Tibial nerve (tissue), 3 donors: ENCODE results near the gene PRKRIP1.

Experiments used
- CTCF ChIP-seq, 5 experiments: fragments of 200-600 bp in 3 of 5; fragments of 450-650 bp in 2 of 5; sonication (generic) in 3 of 5; IDR thresholded peaks; one replicate each; pipeline ENCODE4 v1.5.1; 2016 to 2019; ENCODE audit warnings: antibody characterized with exemption in 5 of 5, mild to moderate bottlenecking in 3 of 5, moderate library complexity in 2 of 5
- POLR2A ChIP-seq, 2 donors: fragments of 450-650 bp; IDR thresholded peaks; one replicate each; pipeline ENCODE4 v1.6.1; 2017; ENCODE audit warnings: antibody characterized with exemption in 2 of 2, mild to moderate bottlenecking in 2 of 2, moderate library complexity in 2 of 2

- TF ChIP-seq POLR2A (IDR thresholded peaks at IDR 0.05) (no peak), CTCF (IDR thresholded peaks at IDR 0.05) (no peak)
Observed at GRCh38 chr7:102409340-102409739, 13.2 kb downstream of the PRKRIP1 start.
